Ecto neural progenitor cell (in vitro differentiated cells): Measurements from ENCODE around the gene SMIM33.
"Not testable (repeated sequence)": the region's sequence is repeated elsewhere in the genome, so short reads cannot be mapped to it uniquely, and the experiment has no call there.

Experiments
- DNase-seq: peaks from one replicate; pipeline ENCODE4 v3.0.0-alpha.2; 2018; ENCODE audit warnings: low spot score

SMIM33 gene

DNA sequence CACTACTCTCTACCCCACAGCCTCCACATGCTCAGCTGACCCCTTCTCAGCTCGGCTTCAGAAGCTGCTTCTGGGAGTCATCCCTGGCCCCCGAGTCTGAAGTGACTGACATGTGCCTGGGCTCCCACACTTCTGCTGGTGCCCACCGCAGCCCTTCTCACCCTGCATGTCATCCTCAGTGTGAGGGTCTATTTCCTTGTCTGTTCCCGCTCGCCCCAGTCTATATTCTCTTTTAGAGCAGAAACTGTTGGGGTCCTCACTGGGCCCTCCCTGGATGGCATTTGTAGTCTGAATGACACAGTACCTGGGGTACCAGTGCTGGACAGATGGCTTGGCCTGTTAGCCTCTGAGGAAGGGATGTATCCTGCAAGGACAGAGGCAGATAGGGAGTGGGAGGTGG is 13.6 kb upstream of the SMIM33 start:
- DNase-seq: no peak

DNA sequence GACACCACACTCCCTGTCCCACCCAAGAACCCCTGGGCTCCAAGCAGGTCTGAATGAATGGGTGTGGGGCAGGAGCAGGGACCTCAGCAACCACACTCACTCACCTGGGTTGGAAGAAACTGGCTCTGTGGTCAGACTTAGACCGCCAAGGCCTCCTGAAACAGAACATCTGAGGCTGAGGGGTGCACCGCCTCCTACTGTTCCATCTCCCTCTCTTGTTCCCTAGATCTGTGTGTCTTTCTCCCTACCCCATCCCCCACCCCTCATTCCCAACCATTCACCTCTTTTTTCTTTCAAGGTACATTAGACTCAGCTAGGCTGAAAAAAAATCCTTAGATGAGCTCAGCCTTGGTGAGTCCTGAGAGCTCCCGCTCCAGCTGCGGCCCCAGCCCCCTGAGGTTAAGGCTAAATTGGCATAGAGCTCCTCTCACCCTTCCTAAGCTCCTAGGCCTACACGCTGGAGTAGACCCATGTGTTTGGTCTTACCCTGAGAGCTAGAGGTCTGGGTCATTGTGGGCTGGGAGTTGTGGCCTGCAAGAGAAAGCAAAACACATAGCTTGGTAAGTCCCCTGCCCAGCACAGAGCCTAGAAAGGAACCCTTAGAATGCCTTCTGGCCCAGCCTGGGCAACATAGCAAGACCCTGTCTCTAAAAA is 13.0 kb upstream of the SMIM33 start:
- no peak for DNase-seq

DNA sequence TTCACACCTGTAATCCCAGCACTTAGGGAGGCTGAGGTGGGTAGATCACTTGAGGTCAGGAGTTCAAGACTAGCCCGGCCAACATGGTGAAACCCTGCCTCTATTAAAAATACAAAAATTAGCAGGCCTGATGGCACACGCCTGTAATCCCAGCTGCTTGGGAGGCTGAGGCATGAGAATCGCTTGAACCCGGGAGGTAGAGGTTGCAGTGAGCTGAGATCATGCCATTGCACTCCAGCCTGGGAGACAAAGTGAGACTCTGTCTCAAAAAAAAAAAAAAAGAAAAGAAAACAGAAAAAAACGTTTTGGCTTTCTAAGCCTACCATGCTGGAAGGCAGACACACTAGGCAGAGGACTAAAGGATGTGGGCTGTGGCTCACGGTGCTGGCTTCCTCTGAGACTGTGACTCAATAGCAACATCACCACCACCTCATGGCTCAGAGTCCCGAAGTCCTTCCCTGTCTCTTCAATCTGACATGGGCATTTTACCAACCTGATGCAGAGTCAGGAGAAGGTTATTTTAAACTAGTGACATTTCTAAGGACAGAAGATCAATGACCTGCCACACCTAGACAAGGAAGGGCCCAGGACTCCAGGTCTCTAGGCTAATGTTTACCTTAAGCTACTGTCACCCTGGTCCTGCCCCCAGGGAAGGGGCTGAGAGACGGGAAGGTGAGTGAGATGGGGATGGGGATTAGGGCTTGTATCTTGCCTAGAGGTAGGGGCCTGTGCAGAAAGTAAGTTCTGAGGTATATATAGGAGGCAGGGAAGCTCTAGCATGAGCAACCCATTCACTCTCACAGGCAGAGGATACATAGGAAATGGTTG is 12.0 kb upstream of the SMIM33 start:
- no peak for DNase-seq

DNA sequence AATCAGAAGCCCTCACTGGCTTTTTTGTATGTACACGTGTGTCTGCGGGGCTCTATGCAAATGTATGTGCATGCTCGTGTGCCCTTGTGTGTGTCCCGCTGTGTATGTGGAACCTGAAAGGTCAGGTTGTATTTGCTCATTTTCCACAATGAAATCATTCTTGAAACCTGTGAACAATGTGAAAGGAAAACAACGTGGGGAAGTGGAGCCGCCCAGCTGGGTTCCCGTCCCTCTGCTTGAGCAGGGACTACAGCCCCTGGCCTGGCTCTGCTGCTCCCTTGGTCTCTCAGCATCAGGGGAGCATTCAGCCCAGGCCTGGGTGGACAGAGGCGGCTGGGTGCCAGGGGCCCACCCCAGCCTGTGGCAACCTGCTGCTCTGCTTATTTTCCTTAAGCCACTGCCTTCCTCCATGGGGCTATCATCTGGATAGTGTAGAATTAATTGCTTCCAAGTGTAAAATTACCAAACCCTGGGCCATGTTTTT is 11.3 kb upstream of the SMIM33 start:
- DNase-seq: no peak

DNA sequence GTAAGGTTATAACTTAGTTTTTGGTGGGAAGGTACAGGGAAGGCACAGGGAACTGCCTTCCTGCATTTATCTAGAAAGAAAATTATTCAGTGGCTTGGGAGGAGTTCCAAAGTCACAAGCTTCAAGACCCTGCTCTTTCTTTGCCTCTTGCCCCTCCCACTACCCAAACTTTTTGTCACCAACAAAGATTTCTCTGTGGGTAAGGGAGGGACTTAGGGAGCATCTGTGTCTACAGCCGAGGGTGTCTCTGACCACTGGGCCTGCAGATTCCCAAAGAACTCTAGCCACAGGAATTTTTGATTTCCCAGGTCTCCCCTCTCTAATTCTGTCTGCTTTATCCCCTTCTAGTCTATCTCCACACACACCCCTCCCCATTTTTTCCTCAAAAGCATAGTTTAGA is 10.3 kb upstream of the SMIM33 start:
- no peak for DNase-seq

DNA sequence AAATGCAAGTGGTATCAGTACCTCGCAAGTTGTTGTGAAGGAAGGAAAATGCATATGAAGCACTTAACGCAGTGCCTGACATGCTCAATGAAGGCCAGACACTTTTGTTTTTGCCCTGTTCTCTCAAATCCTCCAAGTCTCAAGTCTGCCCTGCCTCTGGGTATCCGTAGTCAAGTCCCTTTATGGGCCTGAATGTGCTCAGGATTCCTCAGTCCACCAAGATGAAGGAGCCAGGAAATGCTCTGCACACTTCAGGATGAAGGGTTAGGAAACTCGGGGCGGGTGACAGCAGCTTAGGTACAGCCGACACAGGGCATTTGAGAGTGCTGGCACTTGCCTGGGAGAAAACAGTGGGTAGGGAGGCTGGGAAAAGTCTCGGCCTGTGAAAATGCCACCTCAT is 9.6 kb upstream of the SMIM33 start:
- no peak for DNase-seq

DNA sequence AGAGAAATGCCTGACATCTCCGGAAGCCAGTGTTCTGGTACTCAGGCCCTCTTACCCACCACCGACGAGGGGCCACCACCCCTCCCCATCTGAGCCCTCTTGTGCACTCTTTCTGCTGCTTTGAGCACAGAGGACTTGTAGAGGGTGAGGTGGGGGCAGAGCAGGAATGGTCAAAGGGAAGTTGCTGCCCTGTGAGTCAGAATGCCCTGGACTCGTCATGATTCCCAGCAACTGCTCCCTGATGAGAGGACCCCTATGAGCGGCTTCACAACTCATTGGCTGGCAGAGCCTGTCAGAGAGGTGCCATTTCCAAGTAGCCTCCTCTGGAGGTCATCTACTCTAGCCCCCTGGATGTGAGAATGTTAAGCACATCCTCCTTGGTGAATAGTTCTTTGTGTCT is 9.1 kb upstream of the SMIM33 start:
- DNase-seq: no peak

DNA sequence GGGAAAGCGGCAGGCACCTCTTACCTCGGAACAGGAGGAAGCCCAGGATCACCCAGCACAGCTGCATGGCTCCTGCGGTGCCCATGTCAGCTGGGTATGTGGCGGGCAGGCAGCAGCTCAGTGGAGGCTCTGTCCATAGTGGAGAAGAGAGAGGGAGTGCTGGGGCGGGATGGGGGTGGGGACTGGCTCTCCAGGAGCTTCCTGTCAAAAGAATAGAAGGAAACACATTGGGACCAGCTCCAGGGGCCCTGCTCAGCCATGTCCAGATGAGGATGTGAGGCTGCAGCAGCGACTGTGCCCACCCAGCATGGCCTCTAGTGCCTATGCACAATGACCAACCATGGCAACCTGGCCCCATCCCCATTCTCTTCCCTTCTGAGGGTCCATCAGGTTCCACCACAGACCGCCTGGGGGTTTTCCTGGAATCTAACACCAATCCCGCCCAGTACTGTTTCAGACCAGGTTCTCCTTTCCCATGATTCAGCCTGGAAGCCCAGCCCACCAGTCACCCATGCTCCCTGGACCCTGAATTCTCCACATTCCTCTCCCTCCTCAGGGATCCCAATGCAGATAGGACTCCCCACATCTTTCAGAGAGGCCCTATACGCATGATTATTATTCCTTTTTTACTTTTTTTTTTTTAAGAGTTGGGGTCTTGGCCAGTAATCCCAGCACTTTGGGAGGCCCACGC is 8.1 kb upstream of the SMIM33 start, which contains the start of gene ECSCR:
ECSCR (minus strand) TSS at position 158 of the 691 bp plus-strand sequence; CDS start at position 85, 73 bp downstream.
- no peak for DNase-seq

DNA sequence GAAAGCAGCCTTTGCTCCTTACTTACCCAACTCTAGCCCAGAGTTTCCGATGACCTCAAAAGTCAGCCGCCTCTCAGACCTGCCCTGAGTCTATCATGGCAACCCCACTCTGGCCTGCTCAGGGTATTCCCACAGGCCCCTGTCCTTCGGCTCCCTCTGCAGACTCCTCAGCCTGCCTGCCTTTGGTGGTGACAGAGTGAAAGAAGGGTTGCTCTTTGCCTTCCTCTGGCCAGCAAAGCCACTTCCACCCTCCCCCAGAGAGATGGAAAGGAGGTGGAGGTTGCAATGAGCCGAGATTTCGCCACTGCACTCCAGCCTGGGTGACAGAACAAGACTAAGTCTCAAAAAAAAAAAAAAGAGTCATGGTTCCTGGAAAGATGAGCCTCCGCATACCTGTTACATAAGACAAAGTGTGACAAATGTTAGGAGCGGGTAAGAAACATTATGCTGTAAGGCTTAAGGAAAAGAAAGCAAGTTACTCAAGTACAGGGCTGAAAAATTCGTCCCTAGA is 2.3 kb upstream of the SMIM33 start:
- no peak for DNase-seq

DNA sequence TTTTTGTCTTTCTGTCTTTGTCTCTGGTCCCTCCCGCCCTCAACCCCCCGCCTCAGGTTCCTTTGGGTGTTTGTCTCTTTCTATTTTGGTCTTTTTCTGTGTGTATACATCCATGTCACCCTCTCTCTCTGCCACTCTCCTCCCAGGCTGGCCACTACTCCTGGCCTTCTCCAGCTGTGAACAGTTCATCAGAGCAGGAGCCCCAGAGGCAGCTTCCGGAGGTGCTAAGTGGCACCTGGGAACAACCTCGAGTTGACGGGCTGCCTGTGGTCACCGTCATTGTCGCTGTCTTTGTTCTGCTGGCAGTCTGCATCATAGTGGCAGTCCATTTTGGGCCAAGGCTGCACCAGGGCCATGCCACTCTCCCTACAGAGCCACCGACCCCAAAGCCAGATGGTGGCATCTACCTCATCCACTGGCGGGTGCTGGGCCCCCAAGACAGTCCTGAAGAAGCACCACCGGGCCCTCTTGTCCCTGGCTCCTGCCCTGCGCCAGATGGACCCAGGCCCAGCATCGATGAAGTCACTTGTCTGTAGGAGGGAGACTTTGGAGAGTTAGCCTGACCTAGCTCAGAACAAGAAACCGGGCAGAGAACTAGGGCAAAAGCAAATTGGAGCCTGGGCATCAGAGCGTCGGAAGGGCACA is 1.7 kb downstream of the SMIM33 start:
- no peak for DNase-seq

DNA sequence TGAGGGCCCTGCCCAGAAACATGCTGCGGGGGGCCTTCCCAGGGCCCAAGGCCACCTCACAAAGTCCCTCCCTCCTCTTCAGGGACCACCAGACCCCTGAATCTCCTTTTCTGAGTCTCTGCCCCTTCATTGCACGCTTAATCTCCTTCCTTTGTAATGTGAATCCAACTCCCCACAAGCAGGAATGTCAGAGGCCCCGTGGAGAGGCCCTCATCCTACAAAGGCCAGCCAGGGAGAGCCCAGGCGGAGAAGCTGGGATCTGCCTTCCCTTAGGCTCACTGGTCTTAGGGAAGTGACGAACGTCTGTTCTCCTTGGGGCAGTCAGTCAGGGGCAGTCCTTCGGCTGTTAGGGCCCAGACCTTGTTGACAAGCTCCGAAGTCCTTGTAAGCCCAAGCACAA is 2.3 kb downstream of the SMIM33 start:
- DNase-seq: peak; percentile 82

DNA sequence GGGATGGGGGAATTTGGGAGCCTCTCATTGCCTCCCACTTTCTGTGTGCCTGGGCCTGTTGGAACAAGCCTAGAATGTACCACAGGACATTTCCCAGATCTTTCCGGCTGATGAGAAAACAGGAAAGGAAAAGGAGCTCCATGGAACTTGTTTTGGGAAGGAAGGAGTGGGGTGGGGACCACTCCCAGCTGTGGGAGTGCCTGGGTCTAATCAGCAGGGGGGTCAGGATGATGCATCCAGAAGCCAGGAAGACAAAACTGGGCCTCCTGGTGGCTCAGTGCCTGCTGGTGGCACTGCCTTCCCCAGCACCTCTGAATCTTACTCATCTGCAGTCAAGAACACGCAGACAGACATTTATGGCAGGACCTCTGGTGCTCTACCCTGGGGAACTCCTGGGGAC is 2.8 kb downstream of the SMIM33 start:
- no peak for DNase-seq

DNA sequence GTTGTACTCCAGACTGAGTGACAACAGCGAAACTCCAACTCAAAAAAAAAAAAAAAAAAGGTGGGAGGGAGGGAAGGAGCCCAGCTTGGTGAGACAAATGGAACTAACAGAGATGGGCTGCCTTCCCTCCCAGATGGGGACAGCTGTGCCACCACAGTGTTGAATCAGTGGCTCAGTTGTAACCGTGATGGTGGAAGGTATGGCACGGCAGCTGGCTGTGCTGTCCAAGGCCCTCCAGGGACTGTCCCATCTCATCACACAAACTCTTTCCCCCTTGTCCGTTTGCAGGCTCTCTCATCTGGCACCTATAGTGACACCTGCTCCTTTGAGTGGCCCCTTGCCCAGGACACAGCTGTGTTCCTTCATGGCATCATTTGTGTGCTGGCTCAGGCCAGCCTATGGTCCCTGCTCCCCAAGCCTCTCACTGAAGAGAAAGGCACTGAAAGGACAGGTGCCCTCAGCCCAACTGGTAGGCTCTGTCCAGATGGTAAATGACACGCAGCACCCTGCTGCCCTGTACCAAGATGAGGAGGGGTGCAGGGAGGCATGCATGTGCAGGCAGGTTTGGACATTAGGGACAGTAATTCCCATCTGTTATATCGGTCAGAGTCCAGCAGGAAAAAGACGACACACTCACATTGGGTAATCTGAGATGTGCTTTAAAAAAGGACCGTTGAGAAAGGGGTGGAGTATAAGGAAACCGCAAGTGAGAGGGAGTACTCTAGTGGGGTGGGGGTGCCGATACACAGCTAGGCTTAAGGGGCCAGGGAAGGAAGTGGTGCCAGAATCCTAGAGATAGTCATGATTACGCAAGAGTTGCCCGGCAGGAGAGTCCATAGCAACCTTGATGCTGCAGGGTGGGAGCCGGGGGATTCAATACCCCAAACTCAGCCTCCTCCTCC is 4.3 kb downstream of the SMIM33 start:
- DNase-seq: no peak

DNA sequence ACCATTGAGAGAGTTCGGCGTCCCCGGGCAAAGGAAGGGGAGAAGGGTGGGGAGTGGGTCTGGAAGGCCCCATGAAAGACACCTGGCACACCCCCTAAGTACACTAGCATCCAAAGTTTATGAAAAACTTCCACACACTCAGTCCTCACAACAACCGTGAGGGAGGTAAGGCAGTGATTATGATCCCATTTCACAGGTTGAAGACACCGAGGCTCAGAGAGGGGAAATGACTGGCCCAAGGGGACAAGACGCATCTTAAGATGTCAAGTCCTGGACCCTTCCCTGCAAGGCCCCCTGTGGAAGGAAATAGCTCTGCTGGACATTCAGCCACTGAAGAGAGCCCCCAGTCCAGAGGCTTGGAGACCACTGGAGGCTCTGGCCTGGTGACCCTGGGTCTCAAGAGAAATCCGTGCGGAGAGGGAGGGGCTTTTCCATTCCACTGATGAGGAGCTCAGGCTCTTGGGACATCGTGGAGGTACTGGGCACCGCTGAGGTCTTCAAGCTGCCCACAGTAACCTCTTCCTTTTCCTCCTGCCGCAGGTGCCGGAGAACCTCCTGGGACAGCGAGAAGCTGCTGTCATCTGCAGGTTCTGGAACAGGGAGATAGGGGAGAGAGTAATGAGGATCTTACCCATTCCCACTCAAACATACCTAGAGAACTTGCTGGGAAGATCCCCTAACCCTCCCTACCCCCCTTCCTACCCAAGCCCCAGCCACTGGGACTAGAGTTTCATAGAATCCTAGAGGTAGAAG is 5.2 kb downstream of the SMIM33 start:
- no peak for DNase-seq

DNA sequence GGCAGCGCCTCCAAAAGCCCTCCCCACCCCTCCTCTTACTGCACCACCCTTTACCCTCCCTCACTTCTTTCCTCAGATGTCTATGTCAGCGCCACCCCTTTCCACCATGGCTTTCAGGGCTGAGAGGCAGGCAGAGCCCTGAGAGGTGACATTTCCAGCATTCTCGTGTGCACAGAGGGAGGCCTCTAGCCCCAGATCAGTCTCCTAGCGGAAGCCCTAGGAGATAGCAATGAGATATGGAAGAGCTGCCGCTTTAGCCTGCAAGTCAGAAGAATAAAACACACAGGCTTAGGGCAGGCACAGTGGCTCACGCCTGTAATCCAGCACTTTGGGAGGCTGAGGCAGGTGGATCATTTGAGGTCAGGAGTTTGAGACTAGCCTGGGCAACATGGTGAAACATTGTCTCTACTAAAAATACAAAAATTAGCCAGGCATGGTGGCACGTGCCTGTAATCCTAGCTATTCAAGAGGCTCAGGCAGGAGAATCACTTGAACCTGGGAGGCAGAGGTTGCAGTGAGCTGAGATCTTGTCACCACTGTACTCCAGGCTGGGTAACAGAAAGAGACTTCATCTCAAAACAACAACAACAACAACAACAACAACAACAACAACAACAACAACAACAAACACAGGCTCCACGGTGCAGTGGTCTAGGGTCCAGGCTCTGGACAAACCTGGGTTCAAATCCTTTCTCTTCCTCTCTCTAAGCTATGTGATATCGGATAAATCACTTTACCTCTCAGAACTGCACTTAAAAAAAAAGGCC is 8.0 kb downstream of the SMIM33 start:
- not testable (repeated sequence) for DNase-seq

DNA sequence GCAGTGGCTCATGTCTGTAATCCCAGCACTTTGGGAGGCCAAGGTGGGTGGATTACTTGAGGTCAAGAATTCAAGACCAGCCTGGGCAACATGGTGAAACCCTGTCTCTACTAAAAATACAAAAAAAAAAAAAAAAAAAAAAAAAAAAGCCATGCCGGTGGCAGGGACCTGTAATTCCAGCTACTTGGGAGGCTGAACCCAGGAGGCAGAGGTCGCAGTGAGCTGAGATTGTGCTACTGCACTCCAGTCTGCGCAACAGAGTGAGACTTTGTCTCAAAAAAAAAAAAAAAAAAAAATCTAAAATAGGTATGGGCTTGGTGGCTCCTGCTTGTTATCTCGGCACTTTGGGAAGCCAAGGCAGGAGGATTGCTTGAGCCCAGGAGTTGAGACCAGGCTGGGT is 8.9 kb downstream of the SMIM33 start:
- DNase-seq: not testable (repeated sequence)

DNA sequence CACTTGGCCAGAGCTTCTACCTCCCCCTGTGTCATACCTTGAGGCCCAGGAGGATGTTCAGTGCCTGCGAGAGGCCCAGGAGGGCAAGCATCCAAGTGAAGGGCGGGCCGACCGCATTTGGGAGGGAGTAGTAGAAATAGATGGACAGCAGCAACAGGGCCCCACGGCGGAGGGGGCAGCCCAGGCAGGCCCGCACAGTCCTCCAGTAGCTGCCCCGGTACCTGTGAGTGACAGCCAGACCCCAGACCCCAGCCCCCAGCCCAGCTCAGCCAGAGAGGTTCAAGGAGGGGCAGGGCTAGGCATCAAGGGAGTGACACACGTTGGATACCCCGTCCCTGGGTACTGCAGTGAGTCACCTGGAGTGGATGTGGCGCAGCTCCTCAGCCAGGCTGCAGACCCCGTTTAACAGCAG is 10.3 kb downstream of the SMIM33 start:
- no peak for DNase-seq

DNA sequence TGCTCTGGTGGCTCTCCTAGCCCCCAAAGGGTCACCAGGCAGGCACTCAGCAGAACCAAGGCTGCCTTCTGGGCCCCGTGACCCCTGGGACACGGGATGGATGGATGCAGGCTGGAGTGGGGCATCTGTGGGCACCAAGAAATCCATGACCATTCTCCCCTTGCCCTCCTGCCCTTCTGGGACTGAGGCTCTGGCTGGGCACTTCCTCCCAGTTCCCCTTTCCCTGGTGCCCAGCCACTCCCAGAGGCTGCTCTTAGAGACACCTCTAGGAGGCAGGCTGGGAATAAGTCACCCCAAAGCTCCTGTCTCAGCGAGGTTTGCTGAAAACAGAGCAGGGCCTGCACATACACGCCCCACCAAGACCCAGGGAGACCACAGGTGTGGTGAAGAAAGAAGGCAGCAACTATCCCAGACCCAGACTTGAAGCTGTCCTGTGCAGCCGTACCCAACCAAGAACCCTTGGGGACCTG is 10.8 kb downstream of the SMIM33 start:
- DNase-seq: no peak
